ENCODE data around the gene ZNF638.

DNA sequence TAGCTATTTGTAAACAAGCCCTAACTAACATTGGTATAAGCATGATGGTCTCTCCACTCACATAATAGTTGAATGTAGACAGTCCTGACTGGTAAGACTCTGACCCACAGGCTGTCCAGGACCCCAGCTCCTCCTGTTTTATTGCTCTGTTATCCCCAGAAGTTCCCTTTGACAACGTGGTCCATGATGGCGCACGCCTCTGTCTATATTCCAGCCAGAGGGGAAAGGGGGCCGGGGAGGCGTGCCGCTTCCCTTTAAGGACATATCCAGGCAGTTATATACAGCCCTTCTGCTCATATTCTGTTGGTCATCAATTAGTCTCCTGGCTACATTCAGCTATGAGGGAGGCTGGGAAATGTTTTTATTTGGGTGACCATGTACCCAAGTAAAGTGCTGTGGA is 128.5 kb downstream of the ZNF638 start:
- TF ChIP-seq, protein P1, sequence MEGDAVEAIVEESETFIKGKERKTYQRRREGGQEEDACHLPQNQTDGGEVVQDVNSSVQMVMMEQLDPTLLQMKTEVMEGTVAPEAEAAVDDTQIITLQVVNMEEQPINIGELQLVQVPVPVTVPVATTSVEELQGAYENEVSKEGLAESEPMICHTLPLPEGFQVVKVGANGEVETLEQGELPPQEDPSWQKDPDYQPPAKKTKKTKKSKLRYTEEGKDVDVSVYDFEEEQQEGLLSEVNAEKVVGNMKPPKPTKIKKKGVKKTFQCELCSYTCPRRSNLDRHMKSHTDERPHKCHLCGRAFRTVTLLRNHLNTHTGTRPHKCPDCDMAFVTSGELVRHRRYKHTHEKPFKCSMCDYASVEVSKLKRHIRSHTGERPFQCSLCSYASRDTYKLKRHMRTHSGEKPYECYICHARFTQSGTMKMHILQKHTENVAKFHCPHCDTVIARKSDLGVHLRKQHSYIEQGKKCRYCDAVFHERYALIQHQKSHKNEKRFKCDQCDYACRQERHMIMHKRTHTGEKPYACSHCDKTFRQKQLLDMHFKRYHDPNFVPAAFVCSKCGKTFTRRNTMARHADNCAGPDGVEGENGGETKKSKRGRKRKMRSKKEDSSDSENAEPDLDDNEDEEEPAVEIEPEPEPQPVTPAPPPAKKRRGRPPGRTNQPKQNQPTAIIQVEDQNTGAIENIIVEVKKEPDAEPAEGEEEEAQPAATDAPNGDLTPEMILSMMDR (conservative IDR thresholded peaks at IDR 0.05; ENCODE audit: low read depth, low read length), result no peak
- TF ChIP-seq RFX5 (IDR thresholded peaks at IDR 0.05; ENCODE audit: low read depth, low read length) (no peak), POLR2A (IDR thresholded peaks at IDR 0.05; ENCODE audit: low read depth, low read length) (no peak), CEBPB (IDR thresholded peaks at IDR 0.05; ENCODE audit: low read depth, low read length) (no peak), RCOR1 (IDR thresholded peaks at IDR 0.05; ENCODE audit: insufficient replicate concordance, low read length) (no peak), CHD1 (IDR thresholded peaks at IDR 0.05; ENCODE audit: low read depth, low read length) (no peak)
- TF ChIP-seq, protein P2, sequence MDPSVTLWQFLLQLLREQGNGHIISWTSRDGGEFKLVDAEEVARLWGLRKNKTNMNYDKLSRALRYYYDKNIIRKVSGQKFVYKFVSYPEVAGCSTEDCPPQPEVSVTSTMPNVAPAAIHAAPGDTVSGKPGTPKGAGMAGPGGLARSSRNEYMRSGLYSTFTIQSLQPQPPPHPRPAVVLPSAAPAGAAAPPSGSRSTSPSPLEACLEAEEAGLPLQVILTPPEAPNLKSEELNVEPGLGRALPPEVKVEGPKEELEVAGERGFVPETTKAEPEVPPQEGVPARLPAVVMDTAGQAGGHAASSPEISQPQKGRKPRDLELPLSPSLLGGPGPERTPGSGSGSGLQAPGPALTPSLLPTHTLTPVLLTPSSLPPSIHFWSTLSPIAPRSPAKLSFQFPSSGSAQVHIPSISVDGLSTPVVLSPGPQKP (IDR thresholded peaks at IDR 0.05; ENCODE audit: borderline replicate concordance, low read depth, low read length), result no peak
- TF ChIP-seq, protein P3, sequence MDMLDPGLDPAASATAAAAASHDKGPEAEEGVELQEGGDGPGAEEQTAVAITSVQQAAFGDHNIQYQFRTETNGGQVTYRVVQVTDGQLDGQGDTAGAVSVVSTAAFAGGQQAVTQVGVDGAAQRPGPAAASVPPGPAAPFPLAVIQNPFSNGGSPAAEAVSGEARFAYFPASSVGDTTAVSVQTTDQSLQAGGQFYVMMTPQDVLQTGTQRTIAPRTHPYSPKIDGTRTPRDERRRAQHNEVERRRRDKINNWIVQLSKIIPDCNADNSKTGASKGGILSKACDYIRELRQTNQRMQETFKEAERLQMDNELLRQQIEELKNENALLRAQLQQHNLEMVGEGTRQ (IDR thresholded peaks at IDR 0.05; ENCODE audit: low read depth, low read length), result no peak

Measured in IMR-90 (cell line).